ENCODE measurements around the gene SLC9A9.

The SLC9A9 gene

DNA sequence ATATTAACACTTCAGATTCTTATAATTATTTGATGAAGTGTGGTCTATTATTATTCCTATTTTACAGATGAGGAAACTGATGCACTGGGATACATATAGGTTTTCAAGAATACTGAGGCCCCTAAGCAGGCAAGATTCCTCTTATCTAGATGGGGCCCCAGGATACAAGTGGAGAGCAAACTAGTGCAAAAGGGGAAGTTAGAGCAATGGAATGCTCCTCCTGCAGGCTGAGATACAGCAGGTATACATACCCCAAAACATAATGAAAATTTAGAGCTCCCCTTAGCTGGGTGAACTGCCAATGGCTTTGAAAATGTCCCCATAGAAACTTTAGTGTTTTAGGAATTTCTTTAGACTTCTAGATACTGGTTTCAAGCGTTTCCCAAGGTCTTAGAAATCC, 481.6 kb downstream of the SLC9A9 start:
- H3K4me3 ChIP-seq (ENCODE audit: low read depth, low read length) = no peak overlapping the region
- H3K9me3 ChIP-seq (ENCODE audit: control insufficient read depth, insufficient read depth, low read length) = no peaks in the 10 kb centered on the region
- no peaks in the 10 kb centered on the region for H3K36me3 ChIP-seq (ENCODE audit: control insufficient read depth, insufficient read depth, low read length)

GRCh38 chr3:143363949-143364348, 484.3 kb downstream of the SLC9A9 start:
- no peak overlapping the region for H3K27ac ChIP-seq (ENCODE audit: low read depth, low read length)
- H3K4me1 ChIP-seq (ENCODE audit: control insufficient read depth, insufficient read depth, low read length) = peaks cover 6% of the 10 kb centered on the region; the same call in 1 of the 2 replicates
- no peak overlapping the region for H3K9ac ChIP-seq (ENCODE audit: low read depth, low read length)
- no peaks in the 10 kb centered on the region for H3K27me3 ChIP-seq (ENCODE audit: control insufficient read depth, insufficient read depth, low read length)
- H3K4me3 ChIP-seq (ENCODE audit: low read depth, low read length) = no peak overlapping the region
- no peaks in the 10 kb centered on the region for H3K9me3 ChIP-seq (ENCODE audit: control insufficient read depth, insufficient read depth, low read length)
- H3K36me3 ChIP-seq (ENCODE audit: control insufficient read depth, insufficient read depth, low read length) = no peaks in the 10 kb centered on the region

More for the DNA sequence above, 481.6 kb downstream of the SLC9A9 start:
- Histone ChIP-seq H3K27me3 (ENCODE audit: control insufficient read depth, insufficient read depth, low read length) (no peaks in the 10 kb centered on the region), H3K9ac (ENCODE audit: low read depth, low read length) (no peak overlapping the region), H3K4me1 (ENCODE audit: control insufficient read depth, insufficient read depth, low read length) (peaks cover 6% of the 10 kb centered on the region; the same call in 1 of the 2 replicates), H3K27ac (ENCODE audit: low read depth, low read length) (no peak overlapping the region)

DNA sequence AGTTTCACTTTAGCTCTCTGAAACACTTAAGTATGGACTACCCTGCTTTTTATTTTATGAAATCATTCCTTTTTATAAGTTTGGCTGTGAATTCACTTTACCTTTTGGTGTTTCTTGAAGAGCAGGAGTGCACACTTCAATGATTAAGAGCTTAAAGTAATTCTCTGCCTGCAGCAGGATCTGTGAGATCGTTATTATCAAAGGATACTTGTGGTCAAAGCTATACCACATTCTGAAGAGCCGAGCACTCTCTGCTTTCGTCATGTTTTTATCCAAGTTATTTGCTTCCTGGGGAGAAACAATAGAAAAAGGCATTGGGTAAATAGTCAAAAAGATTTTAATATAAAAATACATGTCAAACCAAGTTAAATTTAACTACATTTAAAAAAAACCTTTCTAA, 485.0 kb downstream of the SLC9A9 start:
- Histone ChIP-seq H3K9ac (ENCODE audit: low read depth, low read length) (no peak overlapping the region), H3K36me3 (ENCODE audit: control insufficient read depth, insufficient read depth, low read length) (no peaks in the 10 kb centered on the region), H3K4me3 (ENCODE audit: low read depth, low read length) (no peak overlapping the region), H3K27ac (ENCODE audit: low read depth, low read length) (no peak overlapping the region), H3K4me1 (ENCODE audit: control insufficient read depth, insufficient read depth, low read length) (0 out of 2 replicates have a peak, but pooled peaks cover 2% of the 10 kb centered on the region), H3K27me3 (ENCODE audit: control insufficient read depth, insufficient read depth, low read length) (no peaks in the 10 kb centered on the region), H3K9me3 (ENCODE audit: control insufficient read depth, insufficient read depth, low read length) (no peaks in the 10 kb centered on the region)

DNA sequence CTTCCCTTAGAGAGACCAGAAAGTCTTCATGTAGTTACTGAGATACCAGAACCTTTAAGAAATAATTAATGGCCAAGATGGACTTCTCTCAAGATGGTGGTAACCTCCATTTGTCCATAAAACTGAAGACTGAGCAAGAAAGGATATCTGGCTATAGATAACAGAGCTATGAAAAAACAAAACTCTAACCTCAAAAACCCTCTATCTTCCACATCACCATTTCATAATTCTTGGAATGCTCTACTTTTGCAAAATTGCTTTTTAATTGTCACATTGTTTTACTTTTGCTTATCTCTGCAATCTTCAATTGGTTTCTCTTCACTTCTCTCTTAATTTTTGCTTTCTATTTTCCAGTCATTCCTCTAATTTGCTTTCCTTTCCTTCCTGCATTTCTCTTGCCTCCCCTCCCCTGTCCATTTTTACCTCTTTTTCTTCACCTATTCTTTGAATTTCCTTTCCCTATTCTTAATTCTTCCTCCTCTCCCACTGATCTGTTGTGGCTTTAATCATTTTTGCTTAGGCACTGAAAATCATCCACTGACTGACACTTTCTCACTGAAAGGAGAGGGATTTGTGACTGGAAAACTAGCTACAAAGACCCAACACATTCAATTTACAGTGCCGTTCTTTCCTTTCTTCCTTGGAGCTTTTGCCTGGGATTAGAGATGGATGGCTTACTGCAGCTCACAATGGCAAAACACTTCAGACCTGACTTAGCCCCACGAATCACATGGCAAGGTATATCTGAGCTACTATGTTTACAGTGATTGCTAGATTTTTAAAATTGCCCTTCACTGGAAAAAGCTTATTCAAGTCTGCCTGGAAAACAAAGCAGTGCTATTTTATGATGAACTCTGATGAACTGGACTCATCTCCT, 485.9 kb downstream of the SLC9A9 start:
- no peak overlapping the region for H3K9ac ChIP-seq (ENCODE audit: low read depth, low read length)

DNA sequence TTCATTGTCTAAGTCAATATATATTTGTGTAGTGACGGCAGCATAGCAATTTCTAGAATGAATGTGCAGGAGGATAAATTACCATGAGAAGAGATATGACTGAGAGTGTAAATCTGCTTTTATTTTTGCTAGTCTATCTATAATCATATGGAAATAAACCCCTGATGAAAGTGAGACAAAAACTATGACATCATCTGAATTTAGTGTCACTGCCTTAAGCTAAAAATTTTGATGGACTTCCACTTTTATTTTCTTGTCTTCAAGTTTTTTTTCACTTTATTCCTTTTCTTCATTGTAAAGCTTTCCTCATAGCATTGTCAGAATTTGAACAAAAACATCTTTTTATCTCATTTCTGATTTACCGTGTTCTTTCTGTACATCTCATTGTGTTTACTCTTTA, 486.7 kb downstream of the SLC9A9 start:
- Histone ChIP-seq H3K9ac (ENCODE audit: low read depth, low read length) (no peak overlapping the region), H3K4me3 (ENCODE audit: low read depth, low read length) (no peak overlapping the region), H3K27me3 (ENCODE audit: control insufficient read depth, insufficient read depth, low read length) (no peaks in the 10 kb centered on the region), H3K36me3 (ENCODE audit: control insufficient read depth, insufficient read depth, low read length) (no peaks in the 10 kb centered on the region), H3K9me3 (ENCODE audit: control insufficient read depth, insufficient read depth, low read length) (no peaks in the 10 kb centered on the region), H3K27ac (ENCODE audit: low read depth, low read length) (no peak overlapping the region), H3K4me1 (ENCODE audit: control insufficient read depth, insufficient read depth, low read length) (no peaks in the 10 kb centered on the region)

More for the DNA sequence above, 485.9 kb downstream of the SLC9A9 start:
- Histone ChIP-seq H3K36me3 (ENCODE audit: control insufficient read depth, insufficient read depth, low read length) (no peaks in the 10 kb centered on the region), H3K27me3 (ENCODE audit: control insufficient read depth, insufficient read depth, low read length) (no peaks in the 10 kb centered on the region), H3K4me1 (ENCODE audit: control insufficient read depth, insufficient read depth, low read length) (no peaks in the 10 kb centered on the region), H3K27ac (ENCODE audit: low read depth, low read length) (no peak overlapping the region), H3K9me3 (ENCODE audit: control insufficient read depth, insufficient read depth, low read length) (no peaks in the 10 kb centered on the region), H3K4me3 (ENCODE audit: low read depth, low read length) (no peak overlapping the region)

- Histone ChIP-seq H3K9me3 (ENCODE audit: control insufficient read depth, insufficient read depth, low read length) (no peaks in the 10 kb centered on the region), H3K4me3 (ENCODE audit: low read depth, low read length) (no peak overlapping the region)
Measured at GRCh38 chr3:143360244-143360643, 488.0 kb downstream of the SLC9A9 start.

GRCh38 chr3:143358793-143359491, 489.3 kb downstream of the SLC9A9 start:
- Histone ChIP-seq H3K9ac (ENCODE audit: low read depth, low read length) (no peak overlapping the region), H3K4me1 (ENCODE audit: control insufficient read depth, insufficient read depth, low read length) (no peaks in the 10 kb centered on the region), H3K4me3 (ENCODE audit: low read depth, low read length) (no peak overlapping the region), H3K27ac (ENCODE audit: low read depth, low read length) (no peak overlapping the region), H3K36me3 (ENCODE audit: control insufficient read depth, insufficient read depth, low read length) (no peaks in the 10 kb centered on the region), H3K27me3 (ENCODE audit: control insufficient read depth, insufficient read depth, low read length) (no peaks in the 10 kb centered on the region), H3K9me3 (ENCODE audit: control insufficient read depth, insufficient read depth, low read length) (no peaks in the 10 kb centered on the region)

More at GRCh38 chr3:143360244-143360643, 488.0 kb downstream of the SLC9A9 start:
- no peaks in the 10 kb centered on the region for H3K36me3 ChIP-seq (ENCODE audit: control insufficient read depth, insufficient read depth, low read length)
- no peaks in the 10 kb centered on the region for H3K27me3 ChIP-seq (ENCODE audit: control insufficient read depth, insufficient read depth, low read length)
- H3K4me1 ChIP-seq (ENCODE audit: control insufficient read depth, insufficient read depth, low read length) = no peaks in the 10 kb centered on the region
- no peak overlapping the region for H3K9ac ChIP-seq (ENCODE audit: low read depth, low read length)
- H3K27ac ChIP-seq (ENCODE audit: low read depth, low read length) = no peak overlapping the region

DNA sequence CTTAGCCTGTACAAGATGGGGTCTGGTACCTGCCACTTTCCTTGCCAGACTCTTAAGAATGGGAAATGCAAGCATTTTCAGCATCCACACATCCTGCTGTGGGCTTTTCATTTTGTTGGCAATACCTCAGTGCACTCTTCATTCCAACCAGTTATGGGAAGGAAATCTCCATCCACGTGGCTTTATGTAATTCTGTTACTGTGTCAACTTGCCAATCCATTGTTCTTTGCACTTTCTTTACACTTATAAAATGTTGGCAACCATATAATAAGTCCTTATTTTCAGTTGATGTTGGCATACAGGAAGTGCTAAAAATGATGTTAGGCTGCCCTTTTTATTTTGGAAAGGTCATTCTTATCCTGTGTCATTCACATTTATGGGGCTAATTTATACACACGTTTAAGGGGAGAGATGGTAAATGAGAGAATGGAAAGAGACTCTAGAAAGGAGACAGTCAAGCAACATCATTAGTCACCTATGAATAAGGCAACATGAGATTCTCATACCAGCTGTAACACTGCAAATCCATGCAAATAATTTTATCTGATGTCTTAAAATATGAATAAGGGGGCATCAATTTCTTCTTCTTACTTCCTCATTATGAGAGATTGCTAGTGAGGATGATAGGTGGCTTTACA, 490.0 kb downstream of the SLC9A9 start:
- Histone ChIP-seq H3K36me3 (ENCODE audit: control insufficient read depth, insufficient read depth, low read length) (no peaks in the 10 kb centered on the region), H3K27ac (ENCODE audit: low read depth, low read length) (no peak overlapping the region), H3K4me1 (ENCODE audit: control insufficient read depth, insufficient read depth, low read length) (peaks cover 2% of the 10 kb centered on the region), H3K9me3 (ENCODE audit: control insufficient read depth, insufficient read depth, low read length) (no peaks in the 10 kb centered on the region), H3K4me3 (ENCODE audit: low read depth, low read length) (no peak overlapping the region), H3K9ac (ENCODE audit: low read depth, low read length) (no peak overlapping the region), H3K27me3 (ENCODE audit: control insufficient read depth, insufficient read depth, low read length) (no peaks in the 10 kb centered on the region)

DNA sequence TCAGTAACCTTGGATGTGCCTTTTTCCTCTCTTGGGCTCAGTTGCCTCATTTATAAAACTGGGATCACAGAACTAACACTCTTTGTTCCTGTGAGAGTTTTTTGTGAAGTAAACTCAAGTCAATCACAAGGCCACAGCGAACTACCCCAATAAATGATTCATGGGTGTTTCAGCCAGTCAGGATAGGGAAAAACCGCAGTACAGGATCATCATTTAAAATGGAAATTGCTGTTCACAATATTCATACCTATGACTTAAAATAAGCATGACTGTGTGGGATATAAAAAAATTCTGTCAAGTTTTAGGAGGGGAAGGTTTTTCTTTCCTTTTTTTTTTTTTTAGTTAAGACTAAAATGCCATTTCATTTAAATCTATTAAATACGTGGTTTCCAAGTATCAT, 490.6 kb downstream of the SLC9A9 start:
- H3K4me1 ChIP-seq (ENCODE audit: control insufficient read depth, insufficient read depth, low read length) = peaks cover 7% of the 10 kb centered on the region
- no peak overlapping the region for H3K4me3 ChIP-seq (ENCODE audit: low read depth, low read length)
- H3K27me3 ChIP-seq (ENCODE audit: control insufficient read depth, insufficient read depth, low read length) = no peaks in the 10 kb centered on the region
- no peaks in the 10 kb centered on the region for H3K9me3 ChIP-seq (ENCODE audit: control insufficient read depth, insufficient read depth, low read length)
- no peak overlapping the region for H3K9ac ChIP-seq (ENCODE audit: low read depth, low read length)
- no peaks in the 10 kb centered on the region for H3K36me3 ChIP-seq (ENCODE audit: control insufficient read depth, insufficient read depth, low read length)
- no peak overlapping the region for H3K27ac ChIP-seq (ENCODE audit: low read depth, low read length)

- Histone ChIP-seq H3K4me1 (ENCODE audit: control insufficient read depth, insufficient read depth, low read length) (peaks cover 8% of the 10 kb centered on the region), H3K4me3 (ENCODE audit: low read depth, low read length) (no peak overlapping the region), H3K36me3 (ENCODE audit: control insufficient read depth, insufficient read depth, low read length) (no peaks in the 10 kb centered on the region), H3K9me3 (ENCODE audit: control insufficient read depth, insufficient read depth, low read length) (no peaks in the 10 kb centered on the region), H3K27me3 (ENCODE audit: control insufficient read depth, insufficient read depth, low read length) (no peaks in the 10 kb centered on the region), H3K27ac (ENCODE audit: low read depth, low read length) (no peak overlapping the region), H3K9ac (ENCODE audit: low read depth, low read length) (no peak overlapping the region)
Measured at GRCh38 chr3:143356839-143357238, 491.4 kb downstream of the SLC9A9 start.

DNA sequence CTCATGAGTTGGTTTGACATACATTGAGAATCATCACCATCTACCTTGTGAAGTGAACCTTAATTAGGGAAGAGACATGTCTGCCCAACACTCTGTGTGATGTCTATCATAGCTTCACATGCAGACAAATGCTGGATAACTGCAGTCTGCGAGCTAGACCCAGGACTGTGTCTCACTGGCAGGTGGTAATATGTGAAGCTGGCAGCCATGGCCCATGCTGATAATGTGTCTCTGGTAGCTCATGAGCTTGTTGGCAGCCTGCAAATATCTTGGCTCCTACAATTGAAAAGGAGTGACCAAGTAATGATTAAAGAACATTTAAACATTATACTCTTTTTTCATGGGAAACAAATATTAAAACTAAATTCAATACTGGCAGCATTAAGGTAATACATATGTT, 493.9 kb downstream of the SLC9A9 start:
- H3K9ac ChIP-seq (ENCODE audit: low read depth, low read length) = no peak overlapping the region
- H3K27me3 ChIP-seq (ENCODE audit: control insufficient read depth, insufficient read depth, low read length) = no peaks in the 10 kb centered on the region
- no peak overlapping the region for H3K4me3 ChIP-seq (ENCODE audit: low read depth, low read length)
- no peak overlapping the region for H3K27ac ChIP-seq (ENCODE audit: low read depth, low read length)
- H3K36me3 ChIP-seq (ENCODE audit: control insufficient read depth, insufficient read depth, low read length) = no peaks in the 10 kb centered on the region
- peaks cover 8% of the 10 kb centered on the region for H3K4me1 ChIP-seq (ENCODE audit: control insufficient read depth, insufficient read depth, low read length)
- no peaks in the 10 kb centered on the region for H3K9me3 ChIP-seq (ENCODE audit: control insufficient read depth, insufficient read depth, low read length)
